Measurements from ENCODE around the gene MFRP. TPM values are rescaled to one million over a fixed set of nuclear protein-coding genes. Genes with fewer than 3 reads are reported as not detected.

MFRP gene
- total and polyA plus RNA-seq, 9 of the 15 experiments (the other 6 are each of a cell fraction or from before 2014, with no cell fraction given), result not detected

DNA sequence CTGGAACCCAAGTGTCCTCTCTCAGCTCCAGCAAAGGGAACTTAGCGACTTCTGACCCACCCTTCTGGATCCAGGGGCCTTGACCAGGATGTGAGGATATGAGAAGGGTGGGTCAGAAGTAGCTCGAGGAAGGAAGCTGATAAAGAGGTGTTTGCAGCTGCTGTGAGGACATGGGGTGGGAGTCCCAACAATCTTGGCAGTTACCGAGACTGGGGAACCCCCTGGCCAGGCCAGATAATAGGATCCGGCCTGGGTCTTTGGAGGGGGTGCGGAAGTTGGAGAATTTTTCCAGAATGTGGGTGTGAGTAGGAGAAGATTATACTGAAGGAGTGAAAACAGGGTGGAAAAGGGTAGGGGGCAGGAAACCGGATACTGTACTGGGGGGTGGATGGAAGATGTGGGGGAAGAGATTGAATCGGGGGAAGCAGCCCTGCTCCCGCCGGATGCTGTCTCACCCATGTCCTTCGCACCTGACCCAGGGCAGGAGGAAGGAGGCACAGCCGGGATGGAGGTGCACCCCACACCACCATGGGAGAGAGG, 26.7 kb downstream of the MFRP start (continued):
- TF ChIP-seq HNRNPL (IDR thresholded peaks at IDR 0.05; ENCODE audit: low read depth, low read length) (no peak), HMG20B (CRISPR knock-in tag; IDR thresholded peaks at IDR 0.05) (no peak), POLR3A (IDR thresholded peaks at IDR 0.05; ENCODE audit: borderline replicate concordance, extremely low read depth, insufficient read depth, insufficient read length) (no peak), CXXC5 (CRISPR knock-in tag; IDR thresholded peaks at IDR 0.05) (no peak), TAF9B (IDR thresholded peaks at IDR 0.05; ENCODE audit: partially characterized antibody) (peak; percentile 54), POLR2B (IDR thresholded peaks at IDR 0.05; ENCODE audit: low read depth, partially characterized antibody) (no peak), BACH1 (tag; IDR thresholded peaks at IDR 0.05) (no peak), CTBP1 (IDR thresholded peaks at IDR 0.05; ENCODE audit: borderline replicate concordance) (no peak), SAFB2 (IDR thresholded peaks at IDR 0.05; ENCODE audit: borderline replicate concordance, low read depth, low read length, severe bottlenecking) (no peak), SMC3 (conservative IDR thresholded peaks at IDR 0.05; ENCODE audit: insufficient read depth, low read depth, low read length) (no peak), EHMT2 (IDR thresholded peaks at IDR 0.05) (no peak), ZNF436 (CRISPR knock-in tag; IDR thresholded peaks at IDR 0.05) (no peak), ZNF431 (CRISPR knock-in tag; IDR thresholded peaks at IDR 0.05) (no peak), POLR2AphosphoS5 (IDR thresholded peaks at IDR 0.05; ENCODE audit: control insufficient read depth, insufficient read depth, low read depth, low read length) (peak; percentile 62; the same call in 1 of the 2 replicates), NFE2L1 (tag; IDR thresholded peaks at IDR 0.05; ENCODE audit: borderline replicate concordance, low read depth) (no peak), LARP7 (IDR thresholded peaks at IDR 0.05) (no peak), BCL6 (CRISPR knock-in tag; IDR thresholded peaks at IDR 0.05) (no peak)
- TF ChIP-seq, protein P1, sequence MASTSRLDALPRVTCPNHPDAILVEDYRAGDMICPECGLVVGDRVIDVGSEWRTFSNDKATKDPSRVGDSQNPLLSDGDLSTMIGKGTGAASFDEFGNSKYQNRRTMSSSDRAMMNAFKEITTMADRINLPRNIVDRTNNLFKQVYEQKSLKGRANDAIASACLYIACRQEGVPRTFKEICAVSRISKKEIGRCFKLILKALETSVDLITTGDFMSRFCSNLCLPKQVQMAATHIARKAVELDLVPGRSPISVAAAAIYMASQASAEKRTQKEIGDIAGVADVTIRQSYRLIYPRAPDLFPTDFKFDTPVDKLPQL (IDR thresholded peaks at IDR 0.05; ENCODE audit: extremely low read depth, insufficient read length), result no peak
- TF ChIP-seq, protein P2, sequence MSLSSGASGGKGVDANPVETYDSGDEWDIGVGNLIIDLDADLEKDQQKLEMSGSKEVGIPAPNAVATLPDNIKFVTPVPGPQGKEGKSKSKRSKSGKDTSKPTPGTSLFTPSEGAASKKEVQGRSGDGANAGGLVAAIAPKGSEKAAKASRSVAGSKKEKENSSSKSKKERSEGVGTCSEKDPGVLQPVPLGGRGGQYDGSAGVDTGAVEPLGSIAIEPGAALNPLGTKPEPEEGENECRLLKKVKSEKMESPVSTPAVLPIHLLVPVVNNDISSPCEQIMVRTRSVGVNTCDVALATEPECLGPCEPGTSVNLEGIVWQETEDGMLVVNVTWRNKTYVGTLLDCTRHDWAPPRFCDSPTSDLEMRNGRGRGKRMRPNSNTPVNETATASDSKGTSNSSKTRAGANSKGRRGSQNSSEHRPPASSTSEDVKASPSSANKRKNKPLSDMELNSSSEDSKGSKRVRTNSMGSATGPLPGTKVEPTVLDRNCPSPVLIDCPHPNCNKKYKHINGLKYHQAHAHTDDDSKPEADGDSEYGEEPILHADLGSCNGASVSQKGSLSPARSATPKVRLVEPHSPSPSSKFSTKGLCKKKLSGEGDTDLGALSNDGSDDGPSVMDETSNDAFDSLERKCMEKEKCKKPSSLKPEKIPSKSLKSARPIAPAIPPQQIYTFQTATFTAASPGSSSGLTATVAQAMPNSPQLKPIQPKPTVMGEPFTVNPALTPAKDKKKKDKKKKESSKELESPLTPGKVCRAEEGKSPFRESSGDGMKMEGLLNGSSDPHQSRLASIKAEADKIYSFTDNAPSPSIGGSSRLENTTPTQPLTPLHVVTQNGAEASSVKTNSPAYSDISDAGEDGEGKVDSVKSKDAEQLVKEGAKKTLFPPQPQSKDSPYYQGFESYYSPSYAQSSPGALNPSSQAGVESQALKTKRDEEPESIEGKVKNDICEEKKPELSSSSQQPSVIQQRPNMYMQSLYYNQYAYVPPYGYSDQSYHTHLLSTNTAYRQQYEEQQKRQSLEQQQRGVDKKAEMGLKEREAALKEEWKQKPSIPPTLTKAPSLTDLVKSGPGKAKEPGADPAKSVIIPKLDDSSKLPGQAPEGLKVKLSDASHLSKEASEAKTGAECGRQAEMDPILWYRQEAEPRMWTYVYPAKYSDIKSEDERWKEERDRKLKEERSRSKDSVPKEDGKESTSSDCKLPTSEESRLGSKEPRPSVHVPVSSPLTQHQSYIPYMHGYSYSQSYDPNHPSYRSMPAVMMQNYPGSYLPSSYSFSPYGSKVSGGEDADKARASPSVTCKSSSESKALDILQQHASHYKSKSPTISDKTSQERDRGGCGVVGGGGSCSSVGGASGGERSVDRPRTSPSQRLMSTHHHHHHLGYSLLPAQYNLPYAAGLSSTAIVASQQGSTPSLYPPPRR (CRISPR knock-in tag; IDR thresholded peaks at IDR 0.05; ENCODE audit: borderline replicate concordance), result no peak
- TF ChIP-seq, protein P3, sequence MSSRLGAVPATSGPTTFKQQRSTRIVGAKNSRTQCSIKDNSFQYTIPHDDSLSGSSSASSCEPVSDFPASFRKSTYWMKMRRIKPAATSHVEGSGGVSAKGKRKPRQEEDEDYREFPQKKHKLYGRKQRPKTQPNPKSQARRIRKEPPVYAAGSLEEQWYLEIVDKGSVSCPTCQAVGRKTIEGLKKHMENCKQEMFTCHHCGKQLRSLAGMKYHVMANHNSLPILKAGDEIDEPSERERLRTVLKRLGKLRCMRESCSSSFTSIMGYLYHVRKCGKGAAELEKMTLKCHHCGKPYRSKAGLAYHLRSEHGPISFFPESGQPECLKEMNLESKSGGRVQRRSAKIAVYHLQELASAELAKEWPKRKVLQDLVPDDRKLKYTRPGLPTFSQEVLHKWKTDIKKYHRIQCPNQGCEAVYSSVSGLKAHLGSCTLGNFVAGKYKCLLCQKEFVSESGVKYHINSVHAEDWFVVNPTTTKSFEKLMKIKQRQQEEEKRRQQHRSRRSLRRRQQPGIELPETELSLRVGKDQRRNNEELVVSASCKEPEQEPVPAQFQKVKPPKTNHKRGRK (tag; IDR thresholded peaks at IDR 0.05), result no peak
- TF ChIP-seq, protein P4, sequence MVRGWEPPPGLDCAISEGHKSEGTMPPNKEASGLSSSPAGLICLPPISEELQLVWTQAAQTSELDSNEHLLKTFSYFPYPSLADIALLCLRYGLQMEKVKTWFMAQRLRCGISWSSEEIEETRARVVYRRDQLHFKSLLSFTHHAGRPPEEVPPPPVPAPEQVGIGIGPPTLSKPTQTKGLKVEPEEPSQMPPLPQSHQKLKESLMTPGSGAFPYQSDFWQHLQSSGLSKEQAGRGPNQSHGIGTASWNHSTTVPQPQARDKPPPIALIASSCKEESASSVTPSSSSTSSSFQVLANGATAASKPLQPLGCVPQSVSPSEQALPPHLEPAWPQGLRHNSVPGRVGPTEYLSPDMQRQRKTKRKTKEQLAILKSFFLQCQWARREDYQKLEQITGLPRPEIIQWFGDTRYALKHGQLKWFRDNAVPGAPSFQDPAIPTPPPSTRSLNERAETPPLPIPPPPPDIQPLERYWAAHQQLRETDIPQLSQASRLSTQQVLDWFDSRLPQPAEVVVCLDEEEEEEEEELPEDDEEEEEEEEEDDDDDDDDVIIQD (CRISPR knock-in tag; IDR thresholded peaks at IDR 0.05), result no peak

Data from K562 (cell line).